Loucy (cell line): ENCODE results near the gene CALCB.

Source experiments
- H2AFZ ChIP-seq: fragments of 200-600 bp; sonication (generic); 2 replicates; pipeline ENCODE4 v1.6.0; 2016; ENCODE audit warnings: antibody characterized with exemption, mild to moderate bottlenecking, low read length, moderate library complexity
- H3F3A ChIP-seq: fragments of 200-600 bp; 2 replicates; pipeline ENCODE4 v1.6.0; 2016; ENCODE audit warnings: antibody characterized with exemption, low read depth, mild to moderate bottlenecking
- H3K27me3 ChIP-seq: fragments of 200-600 bp; sonication (generic); 2 replicates; pipeline ENCODE4 v1.6.1; 2014; ENCODE audit warnings: low read length, mild to moderate bottlenecking; ENCODE audit not compliant: insufficient read depth, poor library complexity, severe bottlenecking
- H3K36me3 ChIP-seq: fragments of 200-600 bp; sonication (generic); 2 replicates; pipeline ENCODE4 v1.6.1; 2016; ENCODE audit warnings: low read length; ENCODE audit not compliant: insufficient read depth
- H3K4me1 ChIP-seq: fragments of 200-600 bp; sonication (generic); 2 replicates; pipeline ENCODE4 v1.5.1; 2014; ENCODE audit warnings: low read length, mild to moderate bottlenecking; ENCODE audit not compliant: insufficient read depth, poor library complexity, severe bottlenecking
- H3K4me2 ChIP-seq: fragments of 200-600 bp; sonication (generic); 2 replicates; pipeline ENCODE4 v1.6.0; 2014; ENCODE audit warnings: antibody characterized with exemption, low read length, low read depth, mild to moderate bottlenecking; ENCODE audit not compliant: poor library complexity, severe bottlenecking
- H3K4me3 ChIP-seq: fragments of 200-600 bp; sonication (generic); 2 replicates; pipeline ENCODE4 v1.5.1; 2014; ENCODE audit warnings: low read length, mild to moderate bottlenecking, mixed read lengths; ENCODE audit not compliant: poor library complexity, severe bottlenecking
- H3K79me2 ChIP-seq: fragments of 200-600 bp; sonication (generic); 2 replicates; pipeline ENCODE4 v1.6.1; 2014; ENCODE audit warnings: low read length; ENCODE audit not compliant: insufficient read depth
- H3K9ac ChIP-seq: fragments of 200-600 bp; sonication (generic); 2 replicates; pipeline ENCODE4 v1.6.0; 2014; ENCODE audit warnings: mild to moderate bottlenecking, low read depth, low read length, moderate library complexity; ENCODE audit not compliant: poor library complexity, severe bottlenecking
- H3K9me2 ChIP-seq: fragments of 200-600 bp; sonication (generic); replicated peaks from 2 replicates; pipeline ENCODE4 v1.6.1; 2016; ENCODE audit warnings: low read depth, low read length, mixed read lengths
- H3K9me3 ChIP-seq: fragments of 200-600 bp; sonication (generic); 2 replicates; pipeline ENCODE4 v1.6.1; 2014; ENCODE audit warnings: mild to moderate bottlenecking, antibody characterized with exemption, low read length, low read depth; ENCODE audit not compliant: insufficient read depth
- H4K20me1 ChIP-seq: fragments of 200-600 bp; sonication (generic); 2 replicates; pipeline ENCODE4 v1.6.0; 2014; ENCODE audit warnings: antibody characterized with exemption, low read length, mild to moderate bottlenecking; ENCODE audit not compliant: insufficient read depth, poor library complexity, severe bottlenecking
- CTCF ChIP-seq: fragments of 200-600 bp; sonication (generic); conservative IDR thresholded peaks from 2 replicates; pipeline ENCODE4 v1.5.1; 2014; ENCODE audit warnings: mild to moderate bottlenecking, antibody characterized with exemption, low read length
- EZH2phosphoT487 ChIP-seq: fragments of 200-600 bp; IDR thresholded peaks from 2 replicates; pipeline ENCODE4 v1.6.1; 2018; ENCODE audit warnings: antibody characterized with exemption, mild to moderate bottlenecking, moderate library complexity, borderline replicate concordance

CALCB gene

GRCh38 chr11:15048616-15049015, 24.8 kb upstream of the CALCB start:
- Histone ChIP-seq H2AFZ (no peak overlapping the region), H3K9ac (no peak overlapping the region), H3F3A (no peaks in the 10 kb centered on the region), H3K9me2 (no peaks in the 10 kb centered on the region), H3K4me3 (no peak overlapping the region), H3K9me3 (no peaks in the 10 kb centered on the region), H3K36me3 (no peaks in the 10 kb centered on the region), H3K27me3 (no peaks in the 10 kb centered on the region), H3K4me1 (no peaks in the 10 kb centered on the region), H3K79me2 (no peaks in the 10 kb centered on the region), H3K4me2 (no peak overlapping the region), H4K20me1 (no peaks in the 10 kb centered on the region)
- TF ChIP-seq CTCF, result no peak
- TF ChIP-seq EZH2phosphoT487, result no peak

- H4K20me1 ChIP-seq, result no peaks in the 10 kb centered on the region
- H2AFZ ChIP-seq, result no peak overlapping the region
- H3K9ac ChIP-seq, result no peak overlapping the region
- no peak overlapping the region for H3K4me2 ChIP-seq
- no peaks in the 10 kb centered on the region for H3K27me3 ChIP-seq
- no peaks in the 10 kb centered on the region for H3K79me2 ChIP-seq
- H3K4me3 ChIP-seq, result no peak overlapping the region
- no peaks in the 10 kb centered on the region for H3K36me3 ChIP-seq
- H3F3A ChIP-seq, result no peaks in the 10 kb centered on the region
- H3K9me3 ChIP-seq, result no peaks in the 10 kb centered on the region
- H3K4me1 ChIP-seq, result no peaks in the 10 kb centered on the region
- TF ChIP-seq CTCF, result no peak
- TF ChIP-seq EZH2phosphoT487, result no peak
- H3K9me2 ChIP-seq, result no peaks in the 10 kb centered on the region
Measured at GRCh38 chr11:15053191-15053685, 20.2 kb upstream of the CALCB start.

GRCh38 chr11:15055620-15056356, 17.6 kb upstream of the CALCB start:
- Histone ChIP-seq H2AFZ (no peak overlapping the region), H3K9me2 (no peaks in the 10 kb centered on the region), H3F3A (no peaks in the 10 kb centered on the region), H3K9ac (no peak overlapping the region), H4K20me1 (no peaks in the 10 kb centered on the region), H3K9me3 (no peaks in the 10 kb centered on the region), H3K36me3 (no peaks in the 10 kb centered on the region), H3K4me3 (no peak overlapping the region), H3K79me2 (no peaks in the 10 kb centered on the region), H3K4me2 (no peak overlapping the region), H3K27me3 (no peaks in the 10 kb centered on the region), H3K4me1 (no peaks in the 10 kb centered on the region)
- TF ChIP-seq CTCF (no peak), EZH2phosphoT487 (no peak)
